Fibroblast of lung (primary cell): ENCODE data around the gene EVX1.

Experiments
- EZH2 ChIP-seq: IDR thresholded peaks from 2 replicates; pipeline ENCODE4 v1.5.1; 2012; ENCODE audit warnings: low read length, control low read depth, mild to moderate bottlenecking; ENCODE audit errors: missing control alignments
- TF ChIP-seq, protein P1 (sequence below), 2 donors: IDR thresholded peaks in 1 of 2; conservative IDR thresholded peaks in 1 of 2; 1 replicate in 1 of 2; 2 replicates in 1 of 2; pipeline ENCODE4 v1.5.1; 2011 to 2012; ENCODE audit warnings: low read length in 2 of 2, control low read depth in 1 of 2, inconsistent platforms in 1 of 2, low read depth in 1 of 2, mild to moderate bottlenecking in 1 of 2

DNA sequence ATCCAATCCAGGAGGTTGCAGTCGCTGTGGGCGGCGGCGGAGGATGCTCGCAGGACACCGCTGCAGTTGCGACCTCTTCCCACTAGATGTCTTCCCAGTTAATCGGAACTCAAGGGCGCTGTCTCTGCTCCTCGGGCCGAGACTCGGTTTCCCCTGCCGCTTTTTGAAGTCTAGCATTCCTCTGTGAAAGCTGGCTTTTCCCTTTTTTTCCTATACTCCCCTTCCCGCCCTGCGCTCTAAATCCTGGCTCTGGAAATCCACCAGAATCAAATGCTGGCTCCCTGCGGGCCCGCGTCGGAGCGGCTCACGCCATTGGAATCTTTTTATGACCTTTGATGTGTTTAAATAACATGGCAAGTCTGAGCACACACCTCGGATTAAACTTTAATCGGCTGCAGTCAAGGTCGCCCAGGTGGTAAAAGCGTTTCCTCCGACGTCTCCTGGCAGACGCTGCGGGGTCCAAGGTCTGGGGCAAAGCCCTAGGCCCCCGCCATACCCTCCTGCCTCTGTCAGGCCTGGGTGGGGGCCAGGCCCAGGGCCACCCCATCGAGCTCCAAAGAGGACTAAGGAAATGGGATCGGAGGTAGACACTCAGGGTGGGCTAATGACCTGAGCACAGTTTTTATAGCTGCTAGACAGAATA lies 32.0 kb upstream of the EVX1 start:
- TF ChIP-seq, protein P1, sequence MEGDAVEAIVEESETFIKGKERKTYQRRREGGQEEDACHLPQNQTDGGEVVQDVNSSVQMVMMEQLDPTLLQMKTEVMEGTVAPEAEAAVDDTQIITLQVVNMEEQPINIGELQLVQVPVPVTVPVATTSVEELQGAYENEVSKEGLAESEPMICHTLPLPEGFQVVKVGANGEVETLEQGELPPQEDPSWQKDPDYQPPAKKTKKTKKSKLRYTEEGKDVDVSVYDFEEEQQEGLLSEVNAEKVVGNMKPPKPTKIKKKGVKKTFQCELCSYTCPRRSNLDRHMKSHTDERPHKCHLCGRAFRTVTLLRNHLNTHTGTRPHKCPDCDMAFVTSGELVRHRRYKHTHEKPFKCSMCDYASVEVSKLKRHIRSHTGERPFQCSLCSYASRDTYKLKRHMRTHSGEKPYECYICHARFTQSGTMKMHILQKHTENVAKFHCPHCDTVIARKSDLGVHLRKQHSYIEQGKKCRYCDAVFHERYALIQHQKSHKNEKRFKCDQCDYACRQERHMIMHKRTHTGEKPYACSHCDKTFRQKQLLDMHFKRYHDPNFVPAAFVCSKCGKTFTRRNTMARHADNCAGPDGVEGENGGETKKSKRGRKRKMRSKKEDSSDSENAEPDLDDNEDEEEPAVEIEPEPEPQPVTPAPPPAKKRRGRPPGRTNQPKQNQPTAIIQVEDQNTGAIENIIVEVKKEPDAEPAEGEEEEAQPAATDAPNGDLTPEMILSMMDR (conservative IDR thresholded peaks at IDR 0.05 in 1 of 2, IDR thresholded peaks at IDR 0.05 in 1 of 2; ENCODE audit: low read depth in 1 of 2, low read length in 2 of 2), result peak; percentile 72 to 84
- TF ChIP-seq EZH2, result no peak
